ENCODE data around the gene SH3PXD2B. TPM values are rescaled to one million over a fixed set of nuclear protein-coding genes. Genes with fewer than 3 reads are reported as not detected.

Gene SH3PXD2B
- total and polyA plus RNA-seq, 5 donors from 2014 or later = 0.10 TPM; not detected in 4

DNA sequence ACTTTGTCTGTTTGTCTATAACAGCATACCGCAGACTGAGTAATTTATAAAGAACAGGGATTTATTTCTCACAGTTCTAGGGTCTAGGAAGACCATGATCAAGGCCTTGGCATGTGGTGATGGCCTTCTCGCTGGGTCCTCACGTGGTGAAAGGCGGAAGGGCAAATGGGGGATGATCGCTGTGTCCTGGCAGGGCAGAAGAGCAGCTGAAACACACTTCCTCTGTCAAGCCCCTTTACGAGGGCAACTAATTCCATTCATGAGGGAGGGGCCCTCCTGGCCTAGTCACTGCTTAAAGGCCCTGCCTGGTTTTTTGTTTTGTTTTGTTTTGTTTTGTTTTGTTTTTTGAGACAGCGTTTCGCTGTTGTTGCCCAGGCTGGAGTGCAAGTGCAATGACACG lies 128.9 kb downstream of the SH3PXD2B start:
- Histone ChIP-seq H3K27ac (ENCODE audit: insufficient read depth, low read length, poor library complexity, severe bottlenecking) (no peak overlapping the region), H3K27me3 (ENCODE audit: control insufficient read depth, insufficient read depth, low read length) (no peaks in the 10 kb centered on the region), H3K4me3 (ENCODE audit: low read depth, low read length) (no peak overlapping the region), H3K4me1 (ENCODE audit: control insufficient read depth, insufficient read depth, low read length, poor library complexity, severe bottlenecking) (no peaks in the 10 kb centered on the region), H3K9me3 (ENCODE audit: control insufficient read depth in 2 of 2, low read length in 2 of 2) (no peaks in the 10 kb centered on the region), H3K36me3 (ENCODE audit: control insufficient read depth, insufficient read depth, low read length) (no peaks in the 10 kb centered on the region)
- Mint-ChIP-seq H3K4me3 (no peak overlapping the region), H3K27me3 (peaks cover 9% of the 10 kb centered on the region), H3K36me3 (no peaks in the 10 kb centered on the region), H3K27ac (no peak overlapping the region), H3K9me3 (peaks cover 0 to 2% (median 0%) of the 10 kb centered on the region in 7 donors), H3K4me1 (no peaks in the 10 kb centered on the region)
- ATAC-seq (ENCODE audit: low read depth in 2 of 2) (no peak), DNase-seq (no peak)

DNA sequence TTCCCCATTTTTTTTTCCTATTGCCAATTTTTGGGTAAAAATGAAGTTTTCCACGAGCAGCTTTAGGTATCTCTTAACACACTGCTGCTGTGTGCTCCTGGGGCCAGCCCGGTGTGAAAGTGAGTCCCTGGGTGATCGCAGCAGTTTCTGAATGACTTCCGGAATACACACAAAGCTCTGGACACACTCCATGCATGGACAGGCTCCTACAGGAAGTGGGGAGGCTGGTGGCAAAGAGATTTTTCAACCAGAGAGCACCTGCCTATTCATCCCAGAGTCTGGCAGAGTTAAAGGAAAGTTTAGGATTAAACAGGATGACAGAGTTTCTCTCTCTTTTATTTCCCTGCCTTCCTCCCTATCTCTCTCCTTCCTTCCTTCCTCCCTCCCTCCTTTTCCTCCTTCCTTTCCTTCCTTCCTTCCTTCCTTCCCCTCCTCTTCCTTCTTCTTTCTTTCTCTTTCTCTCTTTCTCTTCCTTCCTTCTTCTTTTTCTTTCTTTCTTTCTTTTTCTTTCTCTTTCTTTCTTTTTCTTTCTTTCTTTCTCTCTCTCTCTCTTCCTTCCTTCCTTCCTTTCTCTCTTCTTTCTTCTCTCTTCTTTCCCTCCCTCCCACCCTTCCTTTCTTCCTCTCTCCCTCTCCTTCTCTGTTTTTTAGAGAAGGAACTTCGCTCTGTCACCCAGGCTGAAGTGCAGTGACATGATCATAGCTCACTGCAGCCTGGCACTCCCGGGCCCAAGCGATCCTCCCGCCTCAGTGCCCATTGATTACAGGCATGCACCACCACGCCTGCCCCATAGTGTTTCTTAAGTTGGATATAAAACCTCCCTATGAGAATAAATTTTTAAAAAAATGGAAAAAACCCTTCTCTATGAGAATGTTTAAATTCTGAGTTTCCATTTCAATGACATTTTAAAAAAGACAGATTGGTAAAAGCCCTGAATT lies 132.0 kb downstream of the SH3PXD2B start:
- Mint-ChIP-seq H3K4me1 (no peaks in the 10 kb centered on the region), H3K36me3 (no peaks in the 10 kb centered on the region), H3K27me3 (peaks cover 9% of the 10 kb centered on the region), H3K4me3 (no peak overlapping the region), H3K9me3 (peaks cover 0 to 2% (median 0%) of the 10 kb centered on the region in 7 donors), H3K27ac (no peak overlapping the region)
- no peaks in the 10 kb centered on the region for H3K9me3 ChIP-seq (ENCODE audit: control insufficient read depth in 2 of 2, low read length in 2 of 2)
- no peaks in the 10 kb centered on the region for H3K36me3 ChIP-seq (ENCODE audit: control insufficient read depth, insufficient read depth, low read length)
- H3K27me3 ChIP-seq (ENCODE audit: control insufficient read depth, insufficient read depth, low read length) = no peaks in the 10 kb centered on the region
- H3K4me1 ChIP-seq (ENCODE audit: control insufficient read depth, insufficient read depth, low read length, poor library complexity, severe bottlenecking) = no peaks in the 10 kb centered on the region
- DNase-seq = no peak
- H3K4me3 ChIP-seq (ENCODE audit: low read depth, low read length) = no peak overlapping the region
- no peak overlapping the region for H3K27ac ChIP-seq (ENCODE audit: insufficient read depth, low read length, poor library complexity, severe bottlenecking)
- ATAC-seq (ENCODE audit: low read depth in 2 of 2) = no peak

DNA sequence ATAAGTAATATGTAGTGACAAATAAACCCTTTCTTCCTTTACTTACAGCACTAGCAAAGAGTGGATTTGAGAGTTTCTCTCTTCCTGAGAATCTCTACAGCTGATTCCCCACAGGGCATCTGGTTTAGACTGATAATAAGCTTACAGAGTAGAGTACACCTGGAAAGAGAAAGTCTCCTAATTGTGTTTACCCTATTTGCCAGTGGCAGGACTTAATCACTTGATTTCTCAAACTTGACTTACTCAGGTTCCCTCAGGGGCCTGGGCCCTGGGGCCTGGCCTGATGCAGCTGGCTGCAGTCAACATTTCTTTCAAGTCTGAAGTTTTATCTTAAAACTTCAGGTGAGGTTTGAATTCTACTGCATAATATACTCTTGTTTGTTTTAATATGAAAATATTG lies 132.7 kb downstream of the SH3PXD2B start:
- DNase-seq (no peak), ATAC-seq (ENCODE audit: low read depth in 2 of 2) (no peak)
- Mint-ChIP-seq H3K4me1 (no peaks in the 10 kb centered on the region), H3K4me3 (no peak overlapping the region), H3K9me3 (peaks cover 0 to 2% (median 0%) of the 10 kb centered on the region in 7 donors), H3K27ac (no peak overlapping the region), H3K27me3 (peaks cover 9% of the 10 kb centered on the region), H3K36me3 (no peaks in the 10 kb centered on the region)
- Histone ChIP-seq H3K36me3 (ENCODE audit: control insufficient read depth, insufficient read depth, low read length) (no peaks in the 10 kb centered on the region), H3K27ac (ENCODE audit: insufficient read depth, low read length, poor library complexity, severe bottlenecking) (no peak overlapping the region), H3K4me1 (ENCODE audit: control insufficient read depth, insufficient read depth, low read length, poor library complexity, severe bottlenecking) (no peaks in the 10 kb centered on the region), H3K27me3 (ENCODE audit: control insufficient read depth, insufficient read depth, low read length) (no peaks in the 10 kb centered on the region), H3K4me3 (ENCODE audit: low read depth, low read length) (no peak overlapping the region), H3K9me3 (ENCODE audit: control insufficient read depth in 2 of 2, low read length in 2 of 2) (no peaks in the 10 kb centered on the region)

DNA sequence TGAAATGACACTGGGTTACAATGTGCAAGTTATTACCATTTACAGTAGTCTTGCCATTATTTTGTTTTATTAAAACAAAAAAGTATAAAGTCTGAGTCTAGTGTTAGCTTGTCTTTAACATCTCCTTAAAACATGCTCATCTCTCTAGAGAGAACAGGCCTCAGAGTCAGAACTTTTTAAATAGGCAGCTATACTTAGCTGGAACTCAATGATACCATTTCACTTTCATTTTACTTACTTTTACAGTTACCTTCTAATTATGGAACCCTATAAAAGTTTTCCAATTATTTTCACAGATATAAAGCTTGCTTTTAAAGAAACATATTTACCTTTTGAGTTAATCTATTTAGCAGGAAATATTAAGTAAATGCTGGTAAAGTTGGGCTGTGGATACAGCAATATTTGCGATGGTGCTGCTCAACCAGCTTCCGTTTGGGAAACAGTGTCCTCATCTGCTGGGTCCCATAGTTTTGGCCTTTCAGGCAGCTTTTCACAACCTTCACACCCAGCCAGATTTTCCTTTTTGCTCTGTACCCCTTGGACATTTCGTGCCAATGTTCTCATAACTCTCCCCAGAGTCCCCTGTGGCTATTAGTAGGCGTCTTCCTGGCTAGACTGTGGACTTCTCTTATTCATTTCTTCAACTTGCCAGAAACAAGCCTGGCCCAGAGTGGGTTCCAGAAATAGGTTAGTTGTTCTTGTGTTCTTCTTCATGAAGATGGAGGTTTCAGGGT lies 134.4 kb downstream of the SH3PXD2B start:
- Histone ChIP-seq H3K4me3 (ENCODE audit: low read depth, low read length) (no peak overlapping the region), H3K27me3 (ENCODE audit: control insufficient read depth, insufficient read depth, low read length) (no peaks in the 10 kb centered on the region), H3K9me3 (ENCODE audit: control insufficient read depth in 2 of 2, low read length in 2 of 2) (no peaks in the 10 kb centered on the region), H3K4me1 (ENCODE audit: control insufficient read depth, insufficient read depth, low read length, poor library complexity, severe bottlenecking) (no peaks in the 10 kb centered on the region), H3K36me3 (ENCODE audit: control insufficient read depth, insufficient read depth, low read length) (no peaks in the 10 kb centered on the region), H3K27ac (ENCODE audit: insufficient read depth, low read length, poor library complexity, severe bottlenecking) (no peak overlapping the region)
- Mint-ChIP-seq H3K4me3 (no peak overlapping the region), H3K4me1 (no peaks in the 10 kb centered on the region), H3K27me3 (peaks cover 9% of the 10 kb centered on the region), H3K36me3 (no peaks in the 10 kb centered on the region), H3K9me3 (peaks cover 0 to 2% (median 0%) of the 10 kb centered on the region in 7 donors), H3K27ac (no peak overlapping the region)
- DNase-seq = no peak
- no peak for ATAC-seq (ENCODE audit: low read depth in 2 of 2)

DNA sequence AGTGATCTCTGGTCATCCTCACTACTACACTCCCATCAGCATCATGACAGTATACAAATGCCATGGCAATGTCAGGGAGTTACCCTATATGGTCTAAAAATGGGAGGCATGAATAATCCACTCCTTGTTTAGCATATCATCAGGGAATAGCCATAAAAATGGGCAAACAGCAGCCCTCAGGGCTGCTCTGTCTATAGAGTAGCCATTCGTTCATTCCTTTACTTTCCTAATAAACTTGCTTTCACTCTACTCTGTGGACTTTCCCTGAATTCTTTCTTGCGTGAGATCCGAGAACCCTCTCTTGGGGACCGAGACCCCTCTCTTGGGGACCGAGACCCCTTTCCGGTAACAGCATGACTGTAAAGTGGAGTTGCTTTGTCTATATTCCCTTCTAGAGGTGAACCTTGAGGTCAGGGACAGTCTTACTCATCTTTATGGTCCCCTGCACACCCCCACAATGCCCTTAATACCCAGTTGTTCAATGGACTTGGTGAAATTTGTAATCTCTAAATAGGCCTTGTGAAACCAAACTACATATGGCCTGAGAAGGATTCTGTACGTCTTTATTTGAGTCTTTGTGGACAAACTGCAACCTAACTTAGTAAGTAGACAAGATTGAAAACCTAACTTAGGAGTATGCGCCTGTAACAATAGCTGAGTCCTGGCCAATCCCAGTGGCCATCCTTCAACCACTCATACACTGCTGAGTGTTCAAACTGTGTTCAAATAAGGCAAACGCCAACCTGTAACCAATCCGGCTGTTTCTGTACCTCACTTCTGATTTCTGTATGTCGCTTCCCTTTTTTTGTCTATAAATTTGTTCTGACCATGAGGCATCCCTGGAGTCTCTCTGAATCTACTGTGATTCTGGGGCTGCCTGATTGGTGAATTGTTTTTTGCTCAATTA lies 138.5 kb downstream of the SH3PXD2B start:
- H3K27ac Mint-ChIP-seq = no peak overlapping the region
- DNase-seq = no peak
- peaks cover 27% of the 10 kb centered on the region for H3K27me3 Mint-ChIP-seq
- no peaks in the 10 kb centered on the region for H3K4me1 Mint-ChIP-seq
- no peaks in the 10 kb centered on the region for H3K36me3 Mint-ChIP-seq
- no peaks in the 10 kb centered on the region for H3K9me3 ChIP-seq (ENCODE audit: control insufficient read depth in 2 of 2, low read length in 2 of 2)
- no peaks in the 10 kb centered on the region for H3K9me3 Mint-ChIP-seq
- no peak overlapping the region for H3K27ac ChIP-seq (ENCODE audit: insufficient read depth, low read length, poor library complexity, severe bottlenecking)
- H3K27me3 ChIP-seq (ENCODE audit: control insufficient read depth, insufficient read depth, low read length) = no peaks in the 10 kb centered on the region
- no peak overlapping the region for H3K4me3 Mint-ChIP-seq
- no peak overlapping the region for H3K4me3 ChIP-seq (ENCODE audit: low read depth, low read length)
- no peaks in the 10 kb centered on the region for H3K4me1 ChIP-seq (ENCODE audit: control insufficient read depth, insufficient read depth, low read length, poor library complexity, severe bottlenecking)
- no peaks in the 10 kb centered on the region for H3K36me3 ChIP-seq (ENCODE audit: control insufficient read depth, insufficient read depth, low read length)
- ATAC-seq (ENCODE audit: low read depth in 2 of 2) = no peak

DNA sequence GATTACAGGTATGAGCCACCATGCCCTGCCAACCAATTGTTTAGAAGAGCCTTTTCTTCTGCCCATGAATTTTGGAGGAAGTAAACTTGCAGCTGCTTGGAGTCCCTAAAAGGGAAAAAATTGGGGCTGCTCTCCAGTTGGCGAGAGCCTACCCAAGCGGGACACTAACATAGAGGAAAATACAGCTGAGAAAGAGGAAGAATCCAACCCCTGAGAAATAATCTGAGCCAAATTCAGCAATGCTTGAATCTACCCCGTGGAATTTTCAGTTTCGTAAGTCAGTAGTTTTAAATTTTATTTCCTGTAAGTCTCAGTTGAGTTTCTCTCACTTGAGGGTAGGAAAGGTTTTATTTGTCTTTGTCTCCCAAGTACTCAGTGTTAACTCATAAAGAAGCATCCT lies 140.4 kb downstream of the SH3PXD2B start:
- no peak overlapping the region for H3K27ac Mint-ChIP-seq
- no peak for ATAC-seq (ENCODE audit: low read depth in 2 of 2)
- no peak overlapping the region for H3K4me3 ChIP-seq (ENCODE audit: low read depth, low read length)
- no peak for DNase-seq
- H3K4me3 Mint-ChIP-seq = no peak overlapping the region
- no peaks in the 10 kb centered on the region for H3K4me1 Mint-ChIP-seq
- H3K27me3 Mint-ChIP-seq = peaks cover 32% of the 10 kb centered on the region
- H3K9me3 Mint-ChIP-seq = no peaks in the 10 kb centered on the region
- no peaks in the 10 kb centered on the region for H3K4me1 ChIP-seq (ENCODE audit: control insufficient read depth, insufficient read depth, low read length, poor library complexity, severe bottlenecking)
- H3K27ac ChIP-seq (ENCODE audit: insufficient read depth, low read length, poor library complexity, severe bottlenecking) = no peak overlapping the region
- H3K36me3 Mint-ChIP-seq = no peaks in the 10 kb centered on the region
- no peaks in the 10 kb centered on the region for H3K27me3 ChIP-seq (ENCODE audit: control insufficient read depth, insufficient read depth, low read length)
- H3K9me3 ChIP-seq (ENCODE audit: control insufficient read depth in 2 of 2, low read length in 2 of 2) = no peaks in the 10 kb centered on the region
- no peaks in the 10 kb centered on the region for H3K36me3 ChIP-seq (ENCODE audit: control insufficient read depth, insufficient read depth, low read length)

DNA sequence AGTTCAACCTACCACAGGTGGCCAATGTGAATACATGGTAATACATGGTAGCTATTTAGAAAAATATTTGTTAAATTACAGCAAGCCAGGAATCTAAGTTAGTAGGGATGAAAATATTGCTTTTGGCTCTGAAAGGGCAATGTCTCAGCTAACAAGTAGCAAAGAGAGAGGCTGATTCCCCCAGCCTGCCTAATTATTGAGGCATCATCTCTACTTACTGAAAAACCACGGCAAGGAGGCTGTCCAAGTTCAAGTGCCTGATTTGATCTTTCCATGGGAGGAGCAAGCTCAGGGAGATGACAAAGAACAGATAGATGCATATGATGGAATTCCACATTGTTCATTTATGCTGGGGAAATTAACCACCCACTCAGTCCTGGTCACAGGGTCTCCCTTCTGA lies 142.0 kb downstream of the SH3PXD2B start:
- Histone ChIP-seq H3K4me1 (ENCODE audit: control insufficient read depth, insufficient read depth, low read length, poor library complexity, severe bottlenecking) (no peaks in the 10 kb centered on the region), H3K27ac (ENCODE audit: insufficient read depth, low read length, poor library complexity, severe bottlenecking) (no peak overlapping the region), H3K4me3 (ENCODE audit: low read depth, low read length) (no peak overlapping the region), H3K36me3 (ENCODE audit: control insufficient read depth, insufficient read depth, low read length) (no peaks in the 10 kb centered on the region), H3K27me3 (ENCODE audit: control insufficient read depth, insufficient read depth, low read length) (no peaks in the 10 kb centered on the region), H3K9me3 (ENCODE audit: control insufficient read depth in 2 of 2, low read length in 2 of 2) (no peaks in the 10 kb centered on the region)
- no peak for DNase-seq
- H3K9me3 Mint-ChIP-seq = peaks cover 0 to 3% (median 0%) of the 10 kb centered on the region in 7 donors
- peaks cover 35% of the 10 kb centered on the region for H3K27me3 Mint-ChIP-seq
- H3K4me3 Mint-ChIP-seq = no peak overlapping the region
- H3K36me3 Mint-ChIP-seq = no peaks in the 10 kb centered on the region
- H3K27ac Mint-ChIP-seq = no peak overlapping the region
- no peaks in the 10 kb centered on the region for H3K4me1 Mint-ChIP-seq
- no peak for ATAC-seq (ENCODE audit: low read depth in 2 of 2)

Measured in CD4-positive, CD25-positive, alpha-beta regulatory T cell (primary cell).